B cell (primary cell): ENCODE results near the gene ADGRA3. TPM values are rescaled to one million over a fixed set of nuclear protein-coding genes. Genes with fewer than 3 reads are reported as not detected.

Experiments used
- ATAC-seq: fragments of 200-7000 bp; cut with Tn5 transposase; one replicate; pipeline ENCODE4 v1.10.0; 2021; ENCODE audit warnings: low read depth, mild to moderate bottlenecking, moderate number of reproducible peaks, moderate library complexity
- CTCF ChIA-PET: fragments of 350-600 bp; sonication (Branson Sonifier 250); formaldehyde crosslinking; loops from one replicate; lab custom pipeline; 2021; ENCODE audit warnings: antibody characterized with exemption, inconsistent platforms; lab: Charles Lee
- POLR2A ChIA-PET: fragments of 350-600 bp; sonication (Branson Sonifier 250); formaldehyde crosslinking; loops from one replicate; lab custom pipeline; 2021; ENCODE audit warnings: antibody characterized with exemption; lab: Charles Lee
- DNase-seq: peaks from one replicate; pipeline ENCODE4 v3.0.0; 2013
- H2AFZ ChIP-seq: 2 replicates; pipeline ENCODE4 v1.6.1; 2012; ENCODE audit warnings: mild to moderate bottlenecking, low read depth, low read length; ENCODE audit not compliant: insufficient read depth, poor library complexity, severe bottlenecking
- H3K27ac ChIP-seq, 2 donors: 1 replicate in 1 of 2; 2 replicates in 1 of 2; pipeline ENCODE4 v1.5.1; 2012 to 2013; ENCODE audit warnings: low read length in 2 of 2, mild to moderate bottlenecking in 2 of 2, moderate library complexity in 1 of 2
- H3K27me3 ChIP-seq, 4 experiments: fragments of 200-600 bp in 1 of 4; sonication (generic) in 1 of 4; replicated peaks in 1 of 4; 1 replicate in 2 of 4; 2 replicates in 2 of 4; pipeline versions ENCODE4 v1.6.1 to v1.7.0; 2013 to 2016; ENCODE audit warnings: low read length in 3 of 4, mild to moderate bottlenecking in 2 of 4, mixed read lengths in 1 of 4, moderate library complexity in 1 of 4; ENCODE audit not compliant: insufficient read depth in 4 of 4, control insufficient read depth in 3 of 4; ENCODE audit errors: control extremely low read depth in 1 of 4
- H3K36me3 ChIP-seq, 2 experiments: replicated peaks in 1 of 2; 1 replicate in 1 of 2; 2 replicates in 1 of 2; pipeline versions ENCODE4 v1.6.1 to v1.7.1; 2013; ENCODE audit warnings: low read length in 1 of 2; ENCODE audit not compliant: insufficient read depth in 2 of 2, control insufficient read depth in 1 of 2; ENCODE audit errors: control extremely low read depth in 1 of 2, extremely low read depth in 1 of 2
- H3K4me1 ChIP-seq, 2 donors: fragments of 200-600 bp in 1 of 2; sonication (generic) in 1 of 2; 1 replicate in 1 of 2; 2 replicates in 1 of 2; pipeline versions ENCODE4 v1.5.1 to v1.6.1; 2013 to 2017; ENCODE audit warnings: low read length in 2 of 2; ENCODE audit not compliant: control insufficient read depth in 2 of 2, insufficient read depth in 2 of 2
- H3K4me2 ChIP-seq: replicated peaks from 2 replicates; pipeline ENCODE3; 2012; ENCODE audit warnings: mild to moderate bottlenecking, low read depth, low read length; ENCODE audit not compliant: poor library complexity, severe bottlenecking
- H3K4me3 ChIP-seq, 5 experiments: fragments of 200-600 bp in 1 of 5; sonication (generic) in 1 of 5; 1 replicate in 3 of 5; 2 replicates in 2 of 5; pipeline versions ENCODE4 v1.5.1 to v1.7.0; 2011 to 2016; ENCODE audit warnings: low read length in 4 of 5, mild to moderate bottlenecking in 4 of 5, low read depth in 2 of 5, control low read depth in 1 of 5, moderate library complexity in 1 of 5; ENCODE audit not compliant: insufficient read depth in 1 of 5; ENCODE audit errors: control extremely low read depth in 1 of 5, extremely low read depth in 1 of 5
- H3K79me2 ChIP-seq: fragments of 200-600 bp; sonication (generic); one replicate; pipeline ENCODE4 v1.6.0; 2016; ENCODE audit warnings: low read length; ENCODE audit not compliant: control insufficient read depth, insufficient read depth
- H3K9ac ChIP-seq: fragments of 200-600 bp; sonication (generic); 2 replicates; pipeline ENCODE4 v1.6.1; 2017; ENCODE audit warnings: mild to moderate bottlenecking, low read length, moderate library complexity
- H3K9me3 ChIP-seq, 3 donors: one replicate each; pipeline versions ENCODE4 v1.6.1 to v1.7.1; 2013; ENCODE audit warnings: low read length in 2 of 3; ENCODE audit not compliant: control insufficient read depth in 2 of 3, insufficient read depth in 1 of 3; ENCODE audit errors: control extremely low read depth in 1 of 3
- H4K20me1 ChIP-seq: 2 replicates; pipeline ENCODE4 v1.6.0; 2012; ENCODE audit warnings: mild to moderate bottlenecking, low read length; ENCODE audit not compliant: insufficient read depth, control insufficient read depth, poor library complexity, severe bottlenecking
- H3K27ac Mint-ChIP-seq: one replicate; pipeline ENCODE4 v1.8.0; 2021; ENCODE audit warnings: mixed read lengths
- H3K27me3 Mint-ChIP-seq: one replicate; pipeline ENCODE4 v1.8.0; 2021; ENCODE audit warnings: mixed read lengths
- H3K4me1 Mint-ChIP-seq: one replicate; pipeline ENCODE4 v1.8.0; 2021; ENCODE audit warnings: mixed read lengths
- H3K4me3 Mint-ChIP-seq: one replicate; pipeline ENCODE4 v1.8.0; 2021; ENCODE audit warnings: mixed read lengths
- H3K9me3 Mint-ChIP-seq: one replicate; pipeline ENCODE4 v1.8.0; 2022; ENCODE audit warnings: mixed read lengths; ENCODE audit not compliant: insufficient read depth
- EZH2 ChIP-seq: IDR thresholded peaks from 2 replicates; pipeline ENCODE4 v1.6.1; 2012; ENCODE audit warnings: borderline replicate concordance, low read depth, mild to moderate bottlenecking, moderate library complexity, low read length; ENCODE audit not compliant: insufficient read depth, poor library complexity, severe bottlenecking
- WGBS: methylation state at CpG from one replicate; pipeline ENCODE4 v1.1.5; 2013; ENCODE audit warnings: missing lambda C conversion rate; ENCODE audit not compliant: insufficient coverage; 5-methylcytosine and 5-hydroxymethylcytosine counted together
- intact Hi-C: fragments of 100-400 bp; cut with micrococcal nuclease; formaldehyde crosslinking; loops from one replicate; pipeline ENCODE4 v1.10.0; 2022
- polyA plus RNA-seq: library from polyadenylated mRNA; depleted of rRNA; stranded (reverse); fragments of >200 nt; gene quantifications from 2 replicates; pipeline ENCODE4 v1.2.3, GENCODE V29; 2012
- total RNA-seq, 2 donors: library from RNA; stranded (reverse); fragments of 120-200 nt in 1 of 2; gene quantifications; 1 replicate in 1 of 2; 2 replicates in 1 of 2; pipeline versions ENCODE4 v1.2.3 to v1.2.4, GENCODE V29; 2013 to 2022
- TF ChIP-seq, protein P1 (sequence below): fragments of 200-600 bp; IDR thresholded peaks from one replicate; pipeline ENCODE4 v1.8.0; 2022; ENCODE audit warnings: antibody characterized with exemption, mild to moderate bottlenecking

ADGRA3 gene
- total and polyA plus RNA-seq, 2 donors (not counting 1 experiment from before 2014, with no cell fraction given), result 0.25 TPM; not detected in 1

DNA sequence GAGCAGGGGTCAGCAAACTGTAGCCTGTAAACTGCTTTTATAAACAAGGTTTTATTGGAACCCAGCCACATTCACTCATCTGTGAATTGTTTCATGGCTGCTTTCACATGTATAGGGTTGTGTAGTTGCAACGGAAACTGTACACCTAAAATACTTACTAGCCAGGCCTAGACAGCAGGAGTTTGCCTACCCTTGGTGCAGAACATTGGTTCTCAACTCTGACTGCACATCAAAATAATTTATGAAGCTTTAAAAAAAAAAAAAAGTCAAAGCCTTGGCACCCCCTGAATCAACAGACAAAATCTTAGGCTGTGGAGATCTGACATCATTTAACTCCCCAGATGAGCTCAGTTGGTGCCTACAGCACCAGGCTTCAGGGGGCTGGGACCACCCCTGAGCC, 27.8 kb downstream of the ADGRA3 start:
- H3K4me1 ChIP-seq, result no peaks in the 10 kb centered on the region
- no peak overlapping the region for H3K4me2 ChIP-seq
- H4K20me1 ChIP-seq, result no peaks in the 10 kb centered on the region
- Mint-ChIP-seq H3K27me3 (no peaks in the 10 kb centered on the region), H3K27ac (no peak overlapping the region), H3K4me3 (no peak overlapping the region), H3K9me3 (no peaks in the 10 kb centered on the region), H3K4me1 (no peaks in the 10 kb centered on the region)
- no peak for DNase-seq
- whole genome bisulfite sequencing, result no CpG with 5 or more reads among the region's 1 CpG
- intact Hi-C loops, result no loop called here
- CTCF ChIA-PET, result no interaction called here
- H3K36me3 ChIP-seq, result no peaks in the 10 kb centered on the region
- no peaks in the 10 kb centered on the region for H3K9me3 ChIP-seq
- no peak overlapping the region for H3K9ac ChIP-seq
- H3K27ac ChIP-seq, result no peak overlapping the region
- H3K27me3 ChIP-seq, result no peaks in the 10 kb centered on the region
- no peak for ATAC-seq
- POLR2A ChIA-PET, result no interaction called here
- TF ChIP-seq, protein P1, sequence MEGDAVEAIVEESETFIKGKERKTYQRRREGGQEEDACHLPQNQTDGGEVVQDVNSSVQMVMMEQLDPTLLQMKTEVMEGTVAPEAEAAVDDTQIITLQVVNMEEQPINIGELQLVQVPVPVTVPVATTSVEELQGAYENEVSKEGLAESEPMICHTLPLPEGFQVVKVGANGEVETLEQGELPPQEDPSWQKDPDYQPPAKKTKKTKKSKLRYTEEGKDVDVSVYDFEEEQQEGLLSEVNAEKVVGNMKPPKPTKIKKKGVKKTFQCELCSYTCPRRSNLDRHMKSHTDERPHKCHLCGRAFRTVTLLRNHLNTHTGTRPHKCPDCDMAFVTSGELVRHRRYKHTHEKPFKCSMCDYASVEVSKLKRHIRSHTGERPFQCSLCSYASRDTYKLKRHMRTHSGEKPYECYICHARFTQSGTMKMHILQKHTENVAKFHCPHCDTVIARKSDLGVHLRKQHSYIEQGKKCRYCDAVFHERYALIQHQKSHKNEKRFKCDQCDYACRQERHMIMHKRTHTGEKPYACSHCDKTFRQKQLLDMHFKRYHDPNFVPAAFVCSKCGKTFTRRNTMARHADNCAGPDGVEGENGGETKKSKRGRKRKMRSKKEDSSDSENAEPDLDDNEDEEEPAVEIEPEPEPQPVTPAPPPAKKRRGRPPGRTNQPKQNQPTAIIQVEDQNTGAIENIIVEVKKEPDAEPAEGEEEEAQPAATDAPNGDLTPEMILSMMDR, result no peak
- TF ChIP-seq EZH2, result no peak
- no peaks in the 10 kb centered on the region for H3K79me2 ChIP-seq
- H2AFZ ChIP-seq, result no peak overlapping the region
- no peak overlapping the region for H3K4me3 ChIP-seq

GRCh38 chr4:22487328-22487727, 28.5 kb downstream of the ADGRA3 start:
- Histone ChIP-seq H3K27me3 (no peaks in the 10 kb centered on the region), H3K4me3 (no peak overlapping the region), H3K36me3 (no peaks in the 10 kb centered on the region), H3K79me2 (no peaks in the 10 kb centered on the region), H3K4me2 (no peak overlapping the region), H3K4me1 (no peaks in the 10 kb centered on the region), H3K9ac (no peak overlapping the region), H4K20me1 (no peaks in the 10 kb centered on the region), H2AFZ (no peak overlapping the region), H3K27ac (no peak overlapping the region), H3K9me3 (no peaks in the 10 kb centered on the region)
- TF ChIP-seq, protein P1, result no peak
- no peak for TF ChIP-seq EZH2
- DNase-seq (no peak), ATAC-seq (no peak)
- Mint-ChIP-seq H3K27me3 (no peaks in the 10 kb centered on the region), H3K9me3 (no peaks in the 10 kb centered on the region), H3K4me1 (no peaks in the 10 kb centered on the region), H3K4me3 (no peak overlapping the region), H3K27ac (no peak overlapping the region)
- intact Hi-C loops, result no loop called here
- CTCF ChIA-PET, result no interaction called here
- WGBS, result 52% methylated on average over 3 of the region's 5 CpGs
- POLR2A ChIA-PET, result no interaction called here
